GM18867 (cell line): ENCODE data around the gene PCSK1N.
"Not testable (repeated sequence)": the region's sequence is repeated elsewhere in the genome, so short reads cannot be mapped to it uniquely, and the experiment has no call there.

ENCODE experiments used
- ATAC-seq: cut with Tn5 transposase; IDR thresholded peaks from one replicate; pipeline ENCODE4 v1.9.1; 2021; ENCODE audit warnings: mild to moderate bottlenecking, moderate library complexity; ENCODE audit not compliant: unreplicated experiment

PCSK1N gene

GRCh38 chrX:48835524-48836329 lies at the start of gene PCSK1N:
PCSK1N (minus strand) TSS chrX:48835610; CDS start chrX:48835532, 78 bp downstream.
- ATAC-seq, result no peak

- no peak for ATAC-seq
These were observed 48.3 kb upstream of the PCSK1N start for GRCh38 chrX:48883729-48884128.

- not testable (repeated sequence) for ATAC-seq
These were observed 41.5 kb upstream of the PCSK1N start for GRCh38 chrX:48876944-48877343.

- ATAC-seq, result not testable (repeated sequence)
These were observed 36.6 kb upstream of the PCSK1N start for GRCh38 chrX:48872017-48872416.

GRCh38 chrX:48864210-48864609 lies 28.8 kb upstream of the PCSK1N start:
- no peak for ATAC-seq

GRCh38 chrX:48854898-48855297 lies 19.5 kb upstream of the PCSK1N start:
- no peak for ATAC-seq

- not testable (repeated sequence) for ATAC-seq
These were observed 18.9 kb upstream of the PCSK1N start for GRCh38 chrX:48854121-48854804.

- ATAC-seq, result not testable (repeated sequence)
These were observed 18.1 kb upstream of the PCSK1N start for GRCh38 chrX:48853494-48853893.

- ATAC-seq, result no peak
These were observed 17.4 kb upstream of the PCSK1N start for GRCh38 chrX:48852857-48853256.

- ATAC-seq, result no peak
These were observed 13.4 kb upstream of the PCSK1N start for GRCh38 chrX:48848847-48849246.

- ATAC-seq, result no peak
These were observed 4.3 kb upstream of the PCSK1N start for GRCh38 chrX:48839686-48840085.

- ATAC-seq, result no peak
These were observed 1.1 kb downstream of the PCSK1N start for GRCh38 chrX:48834383-48834709.

GRCh38 chrX:48833542-48834138 lies 1.8 kb downstream of the PCSK1N start:
- ATAC-seq, result no peak

GRCh38 chrX:48831909-48832291 lies 3.5 kb downstream of the PCSK1N start:
- no peak for ATAC-seq

GRCh38 chrX:48831136-48831908 lies 4.1 kb downstream of the PCSK1N start:
- ATAC-seq, result no peak

- no peak for ATAC-seq
These were observed 6.2 kb downstream of the PCSK1N start for GRCh38 chrX:48829016-48829735.

GRCh38 chrX:48827654-48827968 lies 7.8 kb downstream of the PCSK1N start:
- no peak for ATAC-seq

GRCh38 chrX:48826876-48827653 lies 8.3 kb downstream of the PCSK1N start:
- ATAC-seq, result no peak

- no peak for ATAC-seq
These were observed 9.1 kb downstream of the PCSK1N start, which contains the start of gene ERAS for GRCh38 chrX:48826135-48826875. ERAS (plus strand) TSS chrX:48826513; CDS start chrX:48829124, 2,611 bp downstream.
